Measurements from ENCODE around the gene CEMIP.

DNA sequence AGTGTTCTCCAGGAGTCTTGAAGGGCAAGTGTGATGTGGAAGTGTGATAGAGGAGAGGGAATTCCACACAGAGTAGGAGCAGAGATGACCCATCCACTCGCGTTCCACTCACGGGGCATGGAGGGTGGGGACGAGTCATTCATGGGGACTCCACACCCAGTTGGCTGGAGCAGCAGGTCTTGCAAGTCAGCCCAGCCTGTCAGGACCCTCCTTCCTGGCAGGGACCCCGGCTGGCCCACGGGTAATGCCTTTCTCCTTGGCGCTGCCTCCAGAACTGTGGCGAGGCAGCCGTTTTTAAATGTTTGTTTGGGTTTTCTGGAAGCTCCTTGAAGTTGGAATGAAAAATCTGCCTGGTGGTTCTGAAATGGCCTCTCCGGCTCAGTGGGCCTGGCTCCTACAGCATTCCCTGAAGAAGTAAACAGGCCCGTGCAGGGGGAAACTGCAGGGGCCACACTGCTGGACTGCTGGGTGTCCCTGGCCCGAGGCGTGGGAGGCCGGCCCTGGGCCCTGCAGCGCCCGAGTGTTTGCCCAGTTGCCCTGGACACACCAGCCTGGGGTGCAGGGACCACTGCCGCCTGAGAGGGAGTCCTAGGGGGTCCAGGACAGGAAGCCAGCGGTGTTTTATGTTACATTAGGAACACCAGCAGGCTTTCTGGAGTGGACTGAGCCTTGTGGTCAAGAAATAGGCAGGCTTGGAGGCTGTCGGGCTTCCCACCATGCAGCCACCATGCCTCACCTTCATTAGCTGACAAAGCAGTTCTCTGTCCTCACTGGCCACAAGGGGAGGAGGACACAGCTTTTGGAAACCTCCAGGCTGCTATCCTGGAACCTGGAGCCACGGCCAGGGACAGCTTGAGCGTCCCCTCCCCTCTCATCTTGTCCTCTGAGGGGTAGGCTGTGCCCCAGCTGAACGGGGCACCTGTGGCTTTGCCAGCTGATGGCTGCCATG, 61.3 kb downstream of the CEMIP start:
- TF ChIP-seq ZNF570 (CRISPR knock-in tag; IDR thresholded peaks at IDR 0.05; ENCODE audit: borderline replicate concordance) (no peak), TAF1 (CRISPR knock-in tag; IDR thresholded peaks at IDR 0.05) (no peak), GTF3A (CRISPR knock-in tag; conservative IDR thresholded peaks at IDR 0.05) (no peak), EP300 (IDR thresholded peaks at IDR 0.05; ENCODE audit: low read depth in 2 of 2, low read length in 2 of 2) (no peak), EP300 (CRISPR knock-in tag; IDR thresholded peaks at IDR 0.05; ENCODE audit: borderline replicate concordance) (no peak), GABPA (IDR thresholded peaks at IDR 0.05; ENCODE audit: low read depth, low read length) (no peak), GABPA (CRISPR knock-in tag; IDR thresholded peaks at IDR 0.05; ENCODE audit: low read depth) (no peak), ZZZ3 (CRISPR knock-in tag; IDR thresholded peaks at IDR 0.05; ENCODE audit: borderline replicate concordance) (no peak), MEIS1 (CRISPR knock-in tag; IDR thresholded peaks at IDR 0.05; ENCODE audit: borderline replicate concordance) (no peak), HOXA5 (CRISPR knock-in tag; IDR thresholded peaks at IDR 0.05) (no peak), RFX5 (IDR thresholded peaks at IDR 0.05; ENCODE audit: low read depth, low read length) (no peak)
- TF ChIP-seq, protein P1, sequence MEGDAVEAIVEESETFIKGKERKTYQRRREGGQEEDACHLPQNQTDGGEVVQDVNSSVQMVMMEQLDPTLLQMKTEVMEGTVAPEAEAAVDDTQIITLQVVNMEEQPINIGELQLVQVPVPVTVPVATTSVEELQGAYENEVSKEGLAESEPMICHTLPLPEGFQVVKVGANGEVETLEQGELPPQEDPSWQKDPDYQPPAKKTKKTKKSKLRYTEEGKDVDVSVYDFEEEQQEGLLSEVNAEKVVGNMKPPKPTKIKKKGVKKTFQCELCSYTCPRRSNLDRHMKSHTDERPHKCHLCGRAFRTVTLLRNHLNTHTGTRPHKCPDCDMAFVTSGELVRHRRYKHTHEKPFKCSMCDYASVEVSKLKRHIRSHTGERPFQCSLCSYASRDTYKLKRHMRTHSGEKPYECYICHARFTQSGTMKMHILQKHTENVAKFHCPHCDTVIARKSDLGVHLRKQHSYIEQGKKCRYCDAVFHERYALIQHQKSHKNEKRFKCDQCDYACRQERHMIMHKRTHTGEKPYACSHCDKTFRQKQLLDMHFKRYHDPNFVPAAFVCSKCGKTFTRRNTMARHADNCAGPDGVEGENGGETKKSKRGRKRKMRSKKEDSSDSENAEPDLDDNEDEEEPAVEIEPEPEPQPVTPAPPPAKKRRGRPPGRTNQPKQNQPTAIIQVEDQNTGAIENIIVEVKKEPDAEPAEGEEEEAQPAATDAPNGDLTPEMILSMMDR (CRISPR knock-in tag; IDR thresholded peaks at IDR 0.05), result no peak
- TF ChIP-seq, protein P2, sequence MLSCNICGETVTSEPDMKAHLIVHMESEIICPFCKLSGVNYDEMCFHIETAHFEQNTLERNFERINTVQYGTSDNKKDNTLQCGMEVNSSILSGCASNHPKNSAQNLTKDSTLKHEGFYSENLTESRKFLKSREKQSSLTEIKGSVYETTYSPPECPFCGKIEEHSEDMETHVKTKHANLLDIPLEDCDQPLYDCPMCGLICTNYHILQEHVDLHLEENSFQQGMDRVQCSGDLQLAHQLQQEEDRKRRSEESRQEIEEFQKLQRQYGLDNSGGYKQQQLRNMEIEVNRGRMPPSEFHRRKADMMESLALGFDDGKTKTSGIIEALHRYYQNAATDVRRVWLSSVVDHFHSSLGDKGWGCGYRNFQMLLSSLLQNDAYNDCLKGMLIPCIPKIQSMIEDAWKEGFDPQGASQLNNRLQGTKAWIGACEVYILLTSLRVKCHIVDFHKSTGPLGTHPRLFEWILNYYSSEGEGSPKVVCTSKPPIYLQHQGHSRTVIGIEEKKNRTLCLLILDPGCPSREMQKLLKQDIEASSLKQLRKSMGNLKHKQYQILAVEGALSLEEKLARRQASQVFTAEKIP (CRISPR knock-in tag; IDR thresholded peaks at IDR 0.05; ENCODE audit: borderline replicate concordance), result no peak
